ENCODE measurements around the gene SCTR.
A peak's percentile ranks its signal among the peaks of the same experiment; 100 is the strongest.

Gene SCTR

GRCh38 chr2:119474371-119475224 lies 49.7 kb downstream of the SCTR start:
- no peak for DNase-seq (ENCODE audit: low spot score)

- no peak for DNase-seq (ENCODE audit: low spot score)
Measured at GRCh38 chr2:119473621-119474370, 50.5 kb downstream of the SCTR start.

- DNase-seq (ENCODE audit: low spot score), result no peak
Measured at GRCh38 chr2:119472749-119473148, 51.5 kb downstream of the SCTR start.

- DNase-seq (ENCODE audit: low spot score), result no peak
Measured at GRCh38 chr2:119469661-119470297, 54.5 kb downstream of the SCTR start.

- no peak for DNase-seq (ENCODE audit: low spot score)
Measured at GRCh38 chr2:119469131-119469530, 55.2 kb downstream of the SCTR start.

- DNase-seq (ENCODE audit: low spot score), result peak; percentile 34
Measured at GRCh38 chr2:119468154-119468955, 55.9 kb downstream of the SCTR start.

GRCh38 chr2:119466373-119466772 lies 57.9 kb downstream of the SCTR start:
- no peak for DNase-seq (ENCODE audit: low spot score)

- DNase-seq (ENCODE audit: low spot score), result no peak
Measured at GRCh38 chr2:119465687-119466086, 58.6 kb downstream of the SCTR start.

GRCh38 chr2:119464981-119465380 lies 59.3 kb downstream of the SCTR start:
- DNase-seq (ENCODE audit: low spot score), result no peak

GRCh38 chr2:119463990-119464389 lies 60.3 kb downstream of the SCTR start:
- DNase-seq (ENCODE audit: low spot score), result no peak

GRCh38 chr2:119463136-119463535 lies 61.1 kb downstream of the SCTR start:
- DNase-seq (ENCODE audit: low spot score), result no peak

GRCh38 chr2:119462574-119462973 lies 61.7 kb downstream of the SCTR start:
- no peak for DNase-seq (ENCODE audit: low spot score)

GRCh38 chr2:119461811-119462210 lies 62.5 kb downstream of the SCTR start:
- no peak for DNase-seq (ENCODE audit: low spot score)

- DNase-seq (ENCODE audit: low spot score), result peak; percentile 17
Measured at GRCh38 chr2:119460076-119460475, 64.2 kb downstream of the SCTR start.

- DNase-seq (ENCODE audit: low spot score), result no peak
Measured at GRCh38 chr2:119455066-119455718, 69.1 kb downstream of the SCTR start.

- no peak for DNase-seq (ENCODE audit: low spot score)
Measured at GRCh38 chr2:119453972-119454593, 70.2 kb downstream of the SCTR start.

- no peak for DNase-seq (ENCODE audit: low spot score)
Measured at GRCh38 chr2:119451336-119452050, 72.8 kb downstream of the SCTR start.

- DNase-seq (ENCODE audit: low spot score), result no peak
Measured at GRCh38 chr2:119449521-119449920, 74.8 kb downstream of the SCTR start.

GRCh38 chr2:119448427-119449141 lies 75.7 kb downstream of the SCTR start:
- DNase-seq (ENCODE audit: low spot score), result no peak

- no peak for DNase-seq (ENCODE audit: low spot score)
Measured at GRCh38 chr2:119446037-119446436, 78.2 kb downstream of the SCTR start.

All from kidney tubule cell (primary cell).